Endothelial cell of umbilical vein (primary cell): ENCODE data around the gene GAN. TPM values are rescaled to one million over a fixed set of nuclear protein-coding genes. Genes with fewer than 3 reads are reported as not detected.

Source experiments
- BruUV-seq: library from RNA; stranded (reverse); fragments of 400-500 nt; replicated peaks from 2 replicates; lab custom pipeline; 2021; lab: Mats Ljungman, UMichigan
- CTCF ChIA-PET: fragments of 300-600, 350-600 bp; sonication (Branson Sonifier 250); formaldehyde crosslinking; loops from one replicate; lab custom pipeline; 2021; ENCODE audit warnings: antibody characterized with exemption, inconsistent platforms; lab: Charles Lee
- POLR2A ChIA-PET: fragments of 300-600, 350-600 bp; sonication (Branson Sonifier 250); formaldehyde crosslinking; loops from one replicate; lab custom pipeline; 2021; ENCODE audit warnings: antibody characterized with exemption, inconsistent platforms; lab: Charles Lee
- DNase-seq: peaks from one replicate; pipeline ENCODE4 v3.0.0-alpha.2; 2011; ENCODE audit warnings: low read depth, low spot score
- FAIRE-seq: peaks from 2 replicates; lab custom pipeline; 2011; peaks lifted over from hg19 to GRCh38; lab: Jason Lieb, UNC
- H2AFZ ChIP-seq: 2 replicates; pipeline ENCODE4 v1.6.0; 2012; ENCODE audit warnings: low read depth, low read length, control low read depth, inconsistent platforms
- H3K27ac ChIP-seq: 2 replicates; pipeline ENCODE4 v1.5.1; 2011; ENCODE audit warnings: low read depth, mild to moderate bottlenecking, control low read depth, low read length, moderate library complexity; ENCODE audit not compliant: insufficient read depth
- H3K27me3 ChIP-seq, 2 experiments: 2 replicates each; pipeline versions ENCODE4 v1.6.0 to v1.6.1; 2011; ENCODE audit warnings: low read length in 2 of 2, mixed read lengths in 1 of 2; ENCODE audit not compliant: control insufficient read depth in 2 of 2, insufficient read depth in 2 of 2
- H3K36me3 ChIP-seq, 2 experiments: 2 replicates in 1 of 2; 3 replicates in 1 of 2; pipeline ENCODE4 v1.5.1; 2011; ENCODE audit warnings: low read length in 2 of 2, mild to moderate bottlenecking in 1 of 2, moderate library complexity in 1 of 2; ENCODE audit not compliant: control insufficient read depth in 2 of 2, insufficient read depth in 2 of 2; ENCODE audit errors: extremely low read depth in 1 of 2
- H3K4me1 ChIP-seq: 3 replicates; pipeline ENCODE4 v1.5.1; 2011; ENCODE audit warnings: mild to moderate bottlenecking, low read length; ENCODE audit not compliant: control insufficient read depth, insufficient read depth; ENCODE audit errors: extremely low read depth
- H3K4me2 ChIP-seq: 2 replicates; pipeline ENCODE4 v1.6.1; 2011; ENCODE audit warnings: low read length, control low read depth, mixed read lengths; ENCODE audit not compliant: insufficient read depth
- H3K4me3 ChIP-seq, 3 experiments: fragments of 200-600 bp in 1 of 3; sonication (generic), shearing (Covaris generic) in 1 of 3; replicated peaks in 1 of 3; 2 replicates each; pipeline ENCODE4 v1.5.1; 2011 to 2016; ENCODE audit warnings: control low read depth in 3 of 3, low read length in 3 of 3, mild to moderate bottlenecking in 2 of 3, inconsistent platforms in 1 of 3, low read depth in 1 of 3, moderate library complexity in 1 of 3; ENCODE audit not compliant: insufficient read depth in 1 of 3
- H3K79me2 ChIP-seq: 2 replicates; pipeline ENCODE4 v1.6.0; 2012; ENCODE audit warnings: low read length, inconsistent platforms; ENCODE audit not compliant: control insufficient read depth, insufficient read depth
- H3K9ac ChIP-seq: replicated peaks from 2 replicates; pipeline ENCODE3; 2011; ENCODE audit warnings: low read length, control low read depth; ENCODE audit not compliant: insufficient read depth; ENCODE audit errors: extremely low read depth
- H3K9me1 ChIP-seq: replicated peaks from 3 replicates; pipeline ENCODE4 v1.6.0; 2011; ENCODE audit warnings: mild to moderate bottlenecking, low read length; ENCODE audit not compliant: control insufficient read depth, insufficient read depth; ENCODE audit errors: extremely low read depth
- H3K9me3 ChIP-seq: replicated peaks from 2 replicates; pipeline ENCODE4 v1.5.1; 2012; ENCODE audit warnings: low read length, inconsistent platforms; ENCODE audit not compliant: control insufficient read depth, insufficient read depth
- H4K20me1 ChIP-seq: replicated peaks from 2 replicates; pipeline ENCODE3; 2011; ENCODE audit warnings: mild to moderate bottlenecking, low read length; ENCODE audit not compliant: control insufficient read depth, insufficient read depth; ENCODE audit errors: extremely low read depth
- CTCF ChIP-seq, 2 donors: IDR thresholded peaks; 1 replicate in 1 of 2; 2 replicates in 1 of 2; pipeline ENCODE4 v1.5.1; 2011; ENCODE audit warnings: low read length in 2 of 2, mild to moderate bottlenecking in 2 of 2, moderate library complexity in 2 of 2, control low read depth in 1 of 2, inconsistent platforms in 1 of 2, low read depth in 1 of 2; ENCODE audit not compliant: insufficient read depth in 1 of 2; ENCODE audit errors: extremely low read depth in 1 of 2
- EZH2 ChIP-seq: IDR thresholded peaks from 2 replicates; pipeline ENCODE4 v1.6.1; 2012; ENCODE audit warnings: borderline replicate concordance, low read depth, mild to moderate bottlenecking, moderate library complexity, low read length, inconsistent platforms; ENCODE audit not compliant: severe bottlenecking
- FOS ChIP-seq: IDR thresholded peaks from 2 replicates; pipeline ENCODE4 v1.6.1; 2011; ENCODE audit warnings: mild to moderate bottlenecking, low read length, moderate library complexity, borderline replicate concordance; ENCODE audit not compliant: insufficient read depth
- GATA2 ChIP-seq: IDR thresholded peaks from 2 replicates; pipeline ENCODE4 v1.7.0; 2011; ENCODE audit warnings: low read depth, mild to moderate bottlenecking, moderate library complexity, mixed read lengths, low read length; ENCODE audit not compliant: insufficient read length, insufficient read depth
- MYC ChIP-seq: IDR thresholded peaks from one replicate; pipeline ENCODE4 v1.6.1; 2011; ENCODE audit warnings: mild to moderate bottlenecking, low read depth, low read length
- POLR2AphosphoS5 ChIP-seq: IDR thresholded peaks from 2 replicates; pipeline ENCODE4 v1.6.1; 2012; ENCODE audit warnings: low read depth, mild to moderate bottlenecking, control low read depth, low read length, moderate library complexity; ENCODE audit not compliant: insufficient read depth
- dilution Hi-C: fragments of 300-500 bp; cut with MboI; formaldehyde crosslinking; loops from one replicate; pipeline ENCODE4 v1.15.0; 2019; ENCODE audit warnings: low sequenced_read_pairs; ENCODE audit not compliant: extremely low pct_ligation_motif_present
- intact Hi-C: fragments of 100-400 bp; cut with micrococcal nuclease; formaldehyde crosslinking; loops from one replicate; pipeline ENCODE4 v1.10.0; 2022
- polyA plus RNA-seq, 4 experiments: library from polyadenylated mRNA; depleted of rRNA in 3 of 4; stranded (reverse) in 3 of 4; unstranded in 1 of 4; fragments of >200 nt; gene quantifications; 2 replicates each; pipeline versions ENCODE4 v1.2.1 to v1.2.3, GENCODE V29; 2011 to 2012; ENCODE audit warnings: missing spikeins in 1 of 4
- total RNA-seq: library from RNA; stranded (reverse); gene quantifications from 2 replicates; pipeline ENCODE4 v1.2.3, GENCODE V29; 2021

Gene GAN
- total and polyA plus RNA-seq, 2 donors (not counting 3 experiments of a cell fraction or from before 2014, with no cell fraction given): 1.8 to 11.1 TPM

GRCh38 chr16:81399909-81400308 is 85.1 kb downstream of the GAN start:
- H3K4me3 ChIP-seq: no peak overlapping the region
- no peaks in the 10 kb centered on the region for H3K9me1 ChIP-seq
- no peak overlapping the region for H2AFZ ChIP-seq
- H3K36me3 ChIP-seq: no peaks in the 10 kb centered on the region
- TF ChIP-seq EZH2: no peak
- no peak for TF ChIP-seq MYC
- no peak for TF ChIP-seq POLR2AphosphoS5
- no peak for TF ChIP-seq CTCF (IDR thresholded peaks at IDR 0.05; ENCODE audit: extremely low read depth in 1 of 2, insufficient read depth in 1 of 2, low read depth in 1 of 2, low read length in 2 of 2)
- TF ChIP-seq FOS: no peak
- no peak for TF ChIP-seq GATA2
- no peaks in the 10 kb centered on the region for H3K79me2 ChIP-seq
- intact Hi-C loops (no loop called here), dilution Hi-C loops (loop anchor here (25.0 kb wide), 1 partner anchor 337 kb away; no protein-coding TSS in a partner anchor)
- no TSS peak for BruUV-seq
- H3K27ac ChIP-seq: no peak overlapping the region
- no peaks in the 10 kb centered on the region for H3K9me3 ChIP-seq
- H3K27me3 ChIP-seq: no peaks in the 10 kb centered on the region
- ChIA-PET POLR2A (no interaction called here), CTCF (interaction anchor here (1.1 to 2.7 kb wide), 3 partner anchors 16 to 297 kb away, joined by 3 to 20 read pairs (median 3); no protein-coding TSS in a partner anchor)
- H3K9ac ChIP-seq: no peak overlapping the region
- DNase-seq (no peak), FAIRE-seq (no peak)
- no peak overlapping the region for H3K4me2 ChIP-seq
- H4K20me1 ChIP-seq: no peaks in the 10 kb centered on the region
- peaks cover 24% of the 10 kb centered on the region for H3K4me1 ChIP-seq
